PC-9 (cell line): ENCODE measurements around the gene CPNE4. TPM values are rescaled to one million over a fixed set of nuclear protein-coding genes. Genes with fewer than 3 reads are reported as not detected.
"Not testable (repeated sequence)": the region's sequence is repeated elsewhere in the genome, so short reads cannot be mapped to it uniquely, and the experiment has no call there.

Experiments
- BruUV-seq: library from RNA; stranded (reverse); fragments of 400-500 nt; replicated peaks from 2 replicates; lab custom pipeline; 2021; lab: Mats Ljungman, UMichigan
- CTCF ChIA-PET: fragments of 300-600 bp; sonication (Branson Sonifier 250); formaldehyde crosslinking; loops from one replicate; lab custom pipeline; 2022; ENCODE audit warnings: antibody characterized with exemption; lab: Charles Lee
- POLR2A ChIA-PET: fragments of 300-600 bp; sonication (Branson Sonifier 250); formaldehyde crosslinking; loops from one replicate; lab custom pipeline; 2022; ENCODE audit warnings: antibody characterized with exemption; ENCODE audit not compliant: unreplicated experiment; lab: Charles Lee
- DNase-seq, 2 experiments: peaks; one replicate each; pipeline versions ENCODE4 v3.0.0 to v3.0.0-alpha.2; 2015 to 2022; ENCODE audit warnings: mixed read lengths in 1 of 2
- H2AFZ ChIP-seq: fragments of 200-600 bp; sonication (generic); 2 replicates; pipeline ENCODE4 v1.8.1; 2017; ENCODE audit warnings: antibody characterized with exemption
- H3F3A ChIP-seq: fragments of 200-600 bp; sonication (generic); 2 replicates; pipeline ENCODE4 v1.8.1; 2017; ENCODE audit warnings: antibody characterized with exemption, mild to moderate bottlenecking, low read depth; ENCODE audit not compliant: insufficient read depth
- H3K27ac ChIP-seq: fragments of 200-600 bp; sonication (generic); 2 replicates; pipeline ENCODE4 v1.6.1; 2016; ENCODE audit warnings: mixed run types
- H3K27me3 ChIP-seq: fragments of 200-600 bp; sonication (generic); 2 replicates; pipeline ENCODE4 v1.6.1; 2016; ENCODE audit warnings: low read depth, mixed run types; ENCODE audit not compliant: insufficient read depth
- H3K36me3 ChIP-seq: fragments of 200-600 bp; sonication (generic); 2 replicates; pipeline ENCODE4 v1.6.1; 2016; ENCODE audit warnings: low read depth, mixed run types
- H3K4me1 ChIP-seq: fragments of 200-600 bp; sonication (generic); replicated peaks from 2 replicates; pipeline ENCODE4 v1.6.1; 2016; ENCODE audit warnings: mixed run types; ENCODE audit not compliant: insufficient read depth
- H3K4me2 ChIP-seq: fragments of 200-600 bp; sonication (generic); 2 replicates; pipeline ENCODE4 v1.6.1; 2017; ENCODE audit warnings: mixed run types
- H3K4me3 ChIP-seq: fragments of 200-600 bp; sonication (generic); 2 replicates; pipeline ENCODE4 v1.6.1; 2016; ENCODE audit warnings: mixed run types
- H3K79me2 ChIP-seq: fragments of 200-600 bp; sonication (generic); 2 replicates; pipeline ENCODE4 v1.6.1; 2017; ENCODE audit warnings: low read depth, mixed run types
- H3K9me2 ChIP-seq: fragments of 200-600 bp; sonication (generic); 2 replicates; pipeline ENCODE4 v1.8.1; 2017; ENCODE audit warnings: mild to moderate bottlenecking; ENCODE audit not compliant: insufficient read depth
- H3K9me3 ChIP-seq: fragments of 200-600 bp; sonication (generic); 2 replicates; pipeline ENCODE4 v1.8.1; 2016; ENCODE audit warnings: low read depth; ENCODE audit not compliant: insufficient read depth
- H4K20me1 ChIP-seq: fragments of 200-600 bp; sonication (generic); 2 replicates; pipeline ENCODE4 v1.8.1; 2017; ENCODE audit not compliant: insufficient read depth
- EZH2 ChIP-seq: fragments of 200-600 bp; sonication (generic); IDR thresholded peaks from 2 replicates; pipeline ENCODE4 v1.8.0; 2017; ENCODE audit warnings: antibody characterized with exemption, low read depth
- intact Hi-C: fragments of 100-400 bp; cut with micrococcal nuclease; formaldehyde crosslinking; loops from one replicate; pipeline ENCODE4 v1.10.0; 2022; ENCODE audit not compliant: unreplicated experiment
- total RNA-seq: library from RNA; stranded (reverse); gene quantifications from 2 replicates; pipeline ENCODE4 v1.2.3, GENCODE V29; 2021
- TF ChIP-seq, protein P1 (sequence below): fragments of 200-600 bp; sonication (generic); conservative IDR thresholded peaks from 2 replicates; pipeline ENCODE4 v1.6.1; 2017; ENCODE audit warnings: mixed run types, antibody characterized with exemption, mild to moderate bottlenecking, moderate library complexity

The CPNE4 gene
- total RNA-seq, 1 experiment from 2014 or later: 0.22 TPM

DNA sequence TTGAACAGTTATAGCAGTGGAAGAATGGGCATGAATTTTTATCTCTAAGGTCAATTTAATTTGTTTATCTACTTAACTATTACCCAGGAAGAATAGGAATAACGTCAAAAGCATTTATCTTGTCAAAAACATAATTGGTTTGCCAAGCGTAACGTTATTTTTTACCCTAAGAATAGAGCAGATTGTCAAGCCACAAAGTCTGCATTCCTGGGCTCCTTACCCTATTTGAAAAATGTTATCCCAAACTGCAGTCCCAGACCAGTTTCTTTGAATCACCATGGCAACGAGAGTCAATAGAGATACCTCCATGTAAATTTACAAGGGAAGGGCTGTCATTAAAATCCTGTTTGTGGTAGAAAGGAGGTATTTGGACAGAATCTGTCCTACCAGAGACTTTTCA is 61.1 kb downstream of the CPNE4 start:
- POLR2A ChIA-PET: no interaction called here
- no peaks in the 10 kb centered on the region; the same call in 1 of the 2 replicates for H3K9me3 ChIP-seq
- no TSS peak for BruUV-seq
- no peak overlapping the region for H3K27ac ChIP-seq
- H3K27me3 ChIP-seq: no peaks in the 10 kb centered on the region
- no peaks in the 10 kb centered on the region for H3K79me2 ChIP-seq
- no peak overlapping the region for H2AFZ ChIP-seq
- no peak for TF ChIP-seq EZH2
- TF ChIP-seq, protein P1, sequence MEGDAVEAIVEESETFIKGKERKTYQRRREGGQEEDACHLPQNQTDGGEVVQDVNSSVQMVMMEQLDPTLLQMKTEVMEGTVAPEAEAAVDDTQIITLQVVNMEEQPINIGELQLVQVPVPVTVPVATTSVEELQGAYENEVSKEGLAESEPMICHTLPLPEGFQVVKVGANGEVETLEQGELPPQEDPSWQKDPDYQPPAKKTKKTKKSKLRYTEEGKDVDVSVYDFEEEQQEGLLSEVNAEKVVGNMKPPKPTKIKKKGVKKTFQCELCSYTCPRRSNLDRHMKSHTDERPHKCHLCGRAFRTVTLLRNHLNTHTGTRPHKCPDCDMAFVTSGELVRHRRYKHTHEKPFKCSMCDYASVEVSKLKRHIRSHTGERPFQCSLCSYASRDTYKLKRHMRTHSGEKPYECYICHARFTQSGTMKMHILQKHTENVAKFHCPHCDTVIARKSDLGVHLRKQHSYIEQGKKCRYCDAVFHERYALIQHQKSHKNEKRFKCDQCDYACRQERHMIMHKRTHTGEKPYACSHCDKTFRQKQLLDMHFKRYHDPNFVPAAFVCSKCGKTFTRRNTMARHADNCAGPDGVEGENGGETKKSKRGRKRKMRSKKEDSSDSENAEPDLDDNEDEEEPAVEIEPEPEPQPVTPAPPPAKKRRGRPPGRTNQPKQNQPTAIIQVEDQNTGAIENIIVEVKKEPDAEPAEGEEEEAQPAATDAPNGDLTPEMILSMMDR: no peak
- H4K20me1 ChIP-seq: no peaks in the 10 kb centered on the region
- CTCF ChIA-PET: no interaction called here
- intact Hi-C loops: no loop called here
- DNase-seq: no peak
- no peak overlapping the region for H3K4me2 ChIP-seq
- H3K36me3 ChIP-seq: no peaks in the 10 kb centered on the region
- H3F3A ChIP-seq: no peaks in the 10 kb centered on the region; the same call in 1 of the 2 replicates
- H3K9me2 ChIP-seq: no peaks in the 10 kb centered on the region
- no peak overlapping the region for H3K4me3 ChIP-seq
- no peaks in the 10 kb centered on the region for H3K4me1 ChIP-seq

DNA sequence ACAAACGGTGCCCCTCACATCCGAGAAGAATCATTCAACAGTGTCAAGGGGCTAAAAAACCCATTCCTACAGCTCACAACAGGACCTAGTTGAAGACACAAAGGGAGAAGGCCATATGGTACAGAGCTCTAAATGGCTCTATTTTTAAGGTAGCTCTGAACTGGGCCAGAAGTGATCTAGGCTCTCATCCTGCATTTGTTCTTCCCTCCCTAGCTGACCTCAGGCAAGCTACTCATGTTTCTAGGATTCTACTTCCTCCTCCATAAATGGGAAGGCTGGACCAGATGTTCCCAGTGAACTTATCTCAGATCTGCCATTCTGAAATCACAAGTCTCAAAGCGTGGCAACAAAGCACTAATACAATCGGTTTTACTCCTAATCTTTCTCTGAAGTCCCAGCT is 62.3 kb downstream of the CPNE4 start:
- Histone ChIP-seq H3K4me1 (no peaks in the 10 kb centered on the region), H2AFZ (no peak overlapping the region), H3K36me3 (no peaks in the 10 kb centered on the region), H3K4me2 (no peak overlapping the region), H3K9me2 (no peaks in the 10 kb centered on the region), H3K27me3 (no peaks in the 10 kb centered on the region), H3K79me2 (no peaks in the 10 kb centered on the region), H3K9me3 (no peaks in the 10 kb centered on the region; the same call in 1 of the 2 replicates), H3F3A (no peaks in the 10 kb centered on the region), H4K20me1 (no peaks in the 10 kb centered on the region), H3K27ac (no peak overlapping the region), H3K4me3 (no peak overlapping the region)
- BruUV-seq: no TSS peak
- no peak for DNase-seq
- TF ChIP-seq, protein P1: no peak
- no peak for TF ChIP-seq EZH2
- CTCF ChIA-PET: no interaction called here
- intact Hi-C loops: no loop called here
- POLR2A ChIA-PET: no interaction called here

DNA sequence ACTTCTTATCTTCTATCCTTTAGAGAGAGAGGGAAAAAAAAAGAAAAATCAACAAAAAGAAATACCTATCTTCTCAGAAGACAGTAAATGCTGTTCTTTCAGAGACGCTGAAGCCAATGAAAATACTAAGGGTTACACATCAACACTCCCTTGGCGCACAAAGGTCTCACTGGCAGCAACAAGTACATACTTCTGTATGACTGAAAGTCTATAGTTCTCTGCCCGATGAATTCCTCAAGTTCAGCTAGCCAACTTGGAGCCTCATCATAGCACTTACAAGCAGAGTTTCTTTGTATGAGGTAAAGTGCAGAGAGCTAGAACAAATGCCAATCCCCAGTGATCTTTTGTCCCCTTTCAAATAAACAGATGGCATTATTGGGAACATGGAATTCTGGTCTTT is 62.7 kb downstream of the CPNE4 start:
- BruUV-seq: no TSS peak
- Histone ChIP-seq H3K36me3 (no peaks in the 10 kb centered on the region), H3K79me2 (no peaks in the 10 kb centered on the region), H3K4me1 (no peaks in the 10 kb centered on the region), H3K27ac (no peak overlapping the region), H3K9me3 (no peaks in the 10 kb centered on the region; the same call in 1 of the 2 replicates), H2AFZ (no peak overlapping the region), H3K27me3 (no peaks in the 10 kb centered on the region), H4K20me1 (no peaks in the 10 kb centered on the region), H3K4me3 (no peak overlapping the region), H3K9me2 (no peaks in the 10 kb centered on the region), H3K4me2 (no peak overlapping the region), H3F3A (no peaks in the 10 kb centered on the region)
- TF ChIP-seq EZH2: no peak
- TF ChIP-seq, protein P1: no peak
- POLR2A ChIA-PET: no interaction called here
- intact Hi-C loops: no loop called here
- no peak for DNase-seq
- CTCF ChIA-PET: no interaction called here

DNA sequence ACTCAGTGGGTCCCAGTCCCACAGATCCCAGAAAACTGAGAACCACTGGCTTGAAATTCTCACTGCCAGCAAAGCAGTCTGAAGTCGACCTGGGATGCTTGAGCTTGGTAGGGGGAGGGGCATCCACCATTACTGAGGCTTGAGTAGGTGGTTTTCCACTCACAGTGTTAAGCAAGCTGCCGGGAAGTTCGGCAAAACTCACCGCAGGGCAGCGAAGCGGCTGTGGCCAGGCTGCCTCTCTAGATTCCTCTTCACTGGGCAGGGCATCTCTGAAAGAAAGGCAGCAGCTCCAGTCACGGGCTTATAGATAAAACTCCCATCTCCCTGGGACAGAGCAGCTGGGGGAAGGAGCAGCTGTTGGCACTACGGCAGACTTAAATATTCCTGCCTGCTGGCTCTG is 71.4 kb downstream of the CPNE4 start:
- intact Hi-C loops, BruUV-seq, H3K9me3 ChIP-seq, CTCF ChIA-PET, H3K4me2 ChIP-seq, H3F3A ChIP-seq, H3K4me3 ChIP-seq, H3K27ac ChIP-seq, H2AFZ ChIP-seq, H3K27me3 ChIP-seq, POLR2A ChIA-PET, H4K20me1 ChIP-seq, H3K36me3 ChIP-seq, H3K9me2 ChIP-seq, H3K79me2 ChIP-seq, DNase-seq: not testable (repeated sequence)
- H3K4me1 ChIP-seq: peaks cover 27% of the 10 kb centered on the region
